Measurements from ENCODE around the gene KMO. TPM values are rescaled to one million over a fixed set of nuclear protein-coding genes. Genes with fewer than 3 reads are reported as not detected.

The KMO gene
- total and polyA plus RNA-seq, 2 of the 8 experiments (the other 6 are each of a cell fraction or from before 2014, with no cell fraction given), result not detected

- TF ChIP-seq CHD7 (IDR thresholded peaks at IDR 0.05; ENCODE audit: insufficient replicate concordance, low read length) (no peak), YY1 (IDR thresholded peaks at IDR 0.05; ENCODE audit: low read depth, low read length) (no peak), RFX5 (IDR thresholded peaks at IDR 0.05; ENCODE audit: borderline replicate concordance, low read depth, low read length) (no peak), BCL11A (IDR thresholded peaks at IDR 0.05; ENCODE audit: low read depth in 2 of 2, low read length in 2 of 2) (no peak), CBX8 (IDR thresholded peaks at IDR 0.05; ENCODE audit: borderline replicate concordance, low read depth, low read length) (no peak), USF2 (IDR thresholded peaks at IDR 0.05; ENCODE audit: low read length) (no peak), E2F6 (IDR thresholded peaks at IDR 0.05) (no peak), BRCA1 (IDR thresholded peaks at IDR 0.05; ENCODE audit: low read depth, low read length) (no peak), POLR2AphosphoS5 (IDR thresholded peaks at IDR 0.05; ENCODE audit: low read depth, low read length) (no peak)
Observed at GRCh38 chr1:241644259-241644658, 112.1 kb downstream of the KMO start (continued).
